HCT116 (cell line): Measurements from ENCODE around the gene TLK2.

Experiments used
- ATF3 ChIP-seq: IDR thresholded peaks from 2 replicates; pipeline ENCODE4 v1.6.1; 2012
- CTCF ChIP-seq, 3 experiments: fragments of 200-600 bp in 1 of 3; sonication (generic) in 1 of 3; IDR thresholded peaks in 2 of 3; conservative IDR thresholded peaks in 1 of 3; 2 replicates each; pipeline ENCODE4 v1.5.1; 2012 to 2017; ENCODE audit warnings: low read depth in 2 of 3, low read length in 2 of 3, antibody characterized with exemption in 1 of 3, borderline replicate concordance in 1 of 3, control low read depth in 1 of 3, mild to moderate bottlenecking in 1 of 3, mixed read lengths in 1 of 3, mixed run types in 1 of 3, moderate library complexity in 1 of 3; ENCODE audit not compliant: insufficient read depth in 1 of 3
- ELF1 ChIP-seq: IDR thresholded peaks from 2 replicates; pipeline ENCODE4 v1.6.1; 2012; ENCODE audit warnings: low read depth, borderline replicate concordance
- EZH2 ChIP-seq: fragments of 200-600 bp; sonication (generic); IDR thresholded peaks from 2 replicates; pipeline ENCODE4 v1.6.1; 2017; ENCODE audit warnings: antibody characterized with exemption, mixed run types
- MAX ChIP-seq: IDR thresholded peaks from 2 replicates; pipeline ENCODE4 v1.6.1; 2012
- POLR2A ChIP-seq: IDR thresholded peaks from 2 replicates; pipeline ENCODE4 v1.7.0; 2011; ENCODE audit warnings: borderline replicate concordance; ENCODE audit not compliant: insufficient read depth, insufficient read length; ENCODE audit errors: extremely low read depth
- RAD21 ChIP-seq: IDR thresholded peaks from 2 replicates; pipeline ENCODE4 v1.6.1; 2012; ENCODE audit warnings: low read depth, mild to moderate bottlenecking
- TCF7L2 ChIP-seq: IDR thresholded peaks from 2 replicates; pipeline ENCODE4 v1.7.0; 2011; ENCODE audit warnings: borderline replicate concordance, inconsistent platforms; ENCODE audit not compliant: insufficient read depth, insufficient read length; ENCODE audit errors: extremely low read depth
- ZBTB33 ChIP-seq: IDR thresholded peaks from 2 replicates; pipeline ENCODE4 v1.6.1; 2011; ENCODE audit warnings: mild to moderate bottlenecking, low read length, moderate library complexity; ENCODE audit not compliant: insufficient replicate concordance; ENCODE audit errors: extremely low read depth
- ZNF274 ChIP-seq: fragments of 200-500 bp; sonication (Bioruptor generic); IDR thresholded peaks from 2 replicates; pipeline ENCODE4 v1.6.1; 2014; ENCODE audit warnings: mild to moderate bottlenecking, low read depth, low read length, inconsistent platforms

GRCh38 chr17:62661337-62661736 lies 182.7 kb downstream of the TLK2 start:
- TF ChIP-seq CTCF (IDR thresholded peaks at IDR 0.05 in 2 of 3, conservative IDR thresholded peaks at IDR 0.05 in 1 of 3; ENCODE audit: borderline replicate concordance in 1 of 3, insufficient read depth in 1 of 3, low read depth in 2 of 3, low read length in 2 of 3) = no peak
- no peak for TF ChIP-seq TCF7L2
- no peak for TF ChIP-seq ELF1
- TF ChIP-seq EZH2 = no peak
- TF ChIP-seq RAD21 = no peak
- no peak for TF ChIP-seq ZBTB33
- TF ChIP-seq POLR2A = no peak
- TF ChIP-seq ZNF274 = no peak
- TF ChIP-seq MAX = no peak
- no peak for TF ChIP-seq ATF3
